C4-2B (cell line): ENCODE results near the gene ZNF780A.
A peak's percentile ranks its signal among the peaks of the same experiment; 100 is the strongest.

Source experiments
- H3K27ac ChIP-seq: fragments of 450-650 bp; 2 replicates; pipeline ENCODE4 v1.5.1; 2017
- CTCF ChIP-seq: fragments of 450-650 bp; conservative IDR thresholded peaks from 2 replicates; pipeline ENCODE4 v1.5.1; 2017; ENCODE audit warnings: mild to moderate bottlenecking
- ZFX ChIP-seq: fragments of 450-650 bp; IDR thresholded peaks from 2 replicates; pipeline ENCODE4 v1.6.1; 2017

Gene ZNF780A

GRCh38 chr19:40101813-40102212, 11.1 kb upstream of the ZNF780A start:
- no peak for TF ChIP-seq CTCF
- no peak for TF ChIP-seq ZFX
- H3K27ac ChIP-seq = no peak overlapping the region

- no peak overlapping the region for H3K27ac ChIP-seq
- TF ChIP-seq CTCF (no peak), ZFX (no peak)
Observed at GRCh38 chr19:40093416-40093815, 2.7 kb upstream of the ZNF780A start.

GRCh38 chr19:40091205-40092129, 724 bp upstream of the ZNF780A start:
- TF ChIP-seq ZFX (no peak), CTCF (no peak)
- H3K27ac ChIP-seq = peak overlapping the region; percentile 92

GRCh38 chr19:40089462-40089861, 1.3 kb downstream of the ZNF780A start:
- TF ChIP-seq ZFX (no peak), CTCF (no peak)
- no peak overlapping the region; the same call in 1 of the 2 replicates for H3K27ac ChIP-seq

GRCh38 chr19:40088299-40089047, 2.3 kb downstream of the ZNF780A start:
- no peak overlapping the region for H3K27ac ChIP-seq
- TF ChIP-seq CTCF (no peak), ZFX (no peak)

GRCh38 chr19:40084948-40085347, 5.8 kb downstream of the ZNF780A start:
- TF ChIP-seq CTCF (no peak), ZFX (no peak)
- H3K27ac ChIP-seq = no peak overlapping the region

- TF ChIP-seq ZFX = no peak
- TF ChIP-seq CTCF = no peak
- no peak overlapping the region for H3K27ac ChIP-seq
Observed at GRCh38 chr19:40081411-40081810, 9.3 kb downstream of the ZNF780A start.
